ENCODE data around the gene SLC25A12. TPM values are rescaled to one million over a fixed set of nuclear protein-coding genes. Genes with fewer than 3 reads are reported as not detected.

SLC25A12 gene
- polyA plus RNA-seq, 1 donor from 2014 or later = 122 TPM

- TF ChIP-seq CTCF (IDR thresholded peaks at IDR 0.05; ENCODE audit: poor library complexity, severe bottlenecking) = no peak
- no peak for TF ChIP-seq MXI1 (conservative IDR thresholded peaks at IDR 0.05; ENCODE audit: poor library complexity, severe bottlenecking)
- TF ChIP-seq TAF1 (IDR thresholded peaks at IDR 0.05; ENCODE audit: low read depth) = no peak
- no peak for TF ChIP-seq EP300 (conservative IDR thresholded peaks at IDR 0.05; ENCODE audit: poor library complexity, severe bottlenecking)
- no peak for TF ChIP-seq POLR2AphosphoS5 (IDR thresholded peaks at IDR 0.05)
- TF ChIP-seq REST (IDR thresholded peaks at IDR 0.05; ENCODE audit: borderline replicate concordance) = no peak
- no peak for TF ChIP-seq RAD21 (conservative IDR thresholded peaks at IDR 0.05)
- TF ChIP-seq EZH2 (IDR thresholded peaks at IDR 0.05; ENCODE audit: borderline replicate concordance, insufficient read depth, low read length, poor library complexity, severe bottlenecking) = no peak
- no peak for TF ChIP-seq SMC3 (conservative IDR thresholded peaks at IDR 0.05; ENCODE audit: poor library complexity)
These were observed 15.2 kb upstream of the SLC25A12 start for GRCh38 chr2:171909266-171909665.

GRCh38 chr2:171908235-171908634 is 14.2 kb upstream of the SLC25A12 start:
- Histone ChIP-seq H3K79me2 (replicated peaks; ENCODE audit: insufficient read depth, low read length) (no peaks in the 10 kb centered on the region), H3K9me3 (ENCODE audit: low read length) (no peaks in the 10 kb centered on the region), H3K27me3 (ENCODE audit: insufficient read depth, low read depth, low read length) (no peaks in the 10 kb centered on the region), H3K27ac (ENCODE audit: low read length) (no peak overlapping the region), H3K4me2 (ENCODE audit: low read length) (no peak overlapping the region), H3K9ac (ENCODE audit: low read length) (no peak overlapping the region), H3K36me3 (ENCODE audit: insufficient read depth, low read length) (no peaks in the 10 kb centered on the region), H3K9me2 (ENCODE audit: insufficient read depth, low read length) (no peaks in the 10 kb centered on the region), H3K4me3 (ENCODE audit: low read length) (no peak overlapping the region), H3F3A (ENCODE audit: insufficient read depth, low read length, poor library complexity, severe bottlenecking) (no peaks in the 10 kb centered on the region), H4K20me1 (ENCODE audit: insufficient read depth) (no peaks in the 10 kb centered on the region), H2AFZ (ENCODE audit: low read depth, low read length) (no peak overlapping the region)
- TF ChIP-seq RAD21 (conservative IDR thresholded peaks at IDR 0.05) (no peak), REST (IDR thresholded peaks at IDR 0.05; ENCODE audit: borderline replicate concordance) (no peak), CTCF (IDR thresholded peaks at IDR 0.05; ENCODE audit: poor library complexity, severe bottlenecking) (no peak), EP300 (conservative IDR thresholded peaks at IDR 0.05; ENCODE audit: poor library complexity, severe bottlenecking) (no peak)

More at GRCh38 chr2:171909266-171909665, 15.2 kb upstream of the SLC25A12 start:
- H3K4me3 ChIP-seq (ENCODE audit: low read length) = no peak overlapping the region
- H3K9me3 ChIP-seq (ENCODE audit: low read length) = no peaks in the 10 kb centered on the region
- H3K27ac ChIP-seq (ENCODE audit: low read length) = no peak overlapping the region
- no peak overlapping the region for H2AFZ ChIP-seq (ENCODE audit: low read depth, low read length)
- no peak overlapping the region for H3K4me2 ChIP-seq (ENCODE audit: low read length)
- H3K27me3 ChIP-seq (ENCODE audit: insufficient read depth, low read depth, low read length) = no peaks in the 10 kb centered on the region
- no peaks in the 10 kb centered on the region for H3K9me2 ChIP-seq (ENCODE audit: insufficient read depth, low read length)
- no peak overlapping the region for H3K9ac ChIP-seq (ENCODE audit: low read length)
- no peaks in the 10 kb centered on the region for H3K79me2 ChIP-seq (replicated peaks; ENCODE audit: insufficient read depth, low read length)
- no peaks in the 10 kb centered on the region for H3F3A ChIP-seq (ENCODE audit: insufficient read depth, low read length, poor library complexity, severe bottlenecking)
- H4K20me1 ChIP-seq (ENCODE audit: insufficient read depth) = no peaks in the 10 kb centered on the region
- no peaks in the 10 kb centered on the region for H3K36me3 ChIP-seq (ENCODE audit: insufficient read depth, low read length)

All from neural cell (in vitro differentiated cells).